Loucy (cell line): ENCODE results near the gene MAD1L1.

ENCODE experiments used
- CTCF ChIP-seq: fragments of 200-600 bp; sonication (generic); conservative IDR thresholded peaks from 2 replicates; pipeline ENCODE4 v1.5.1; 2014; ENCODE audit warnings: mild to moderate bottlenecking, antibody characterized with exemption, low read length
- EZH2phosphoT487 ChIP-seq: fragments of 200-600 bp; IDR thresholded peaks from 2 replicates; pipeline ENCODE4 v1.6.1; 2018; ENCODE audit warnings: antibody characterized with exemption, mild to moderate bottlenecking, moderate library complexity, borderline replicate concordance

DNA sequence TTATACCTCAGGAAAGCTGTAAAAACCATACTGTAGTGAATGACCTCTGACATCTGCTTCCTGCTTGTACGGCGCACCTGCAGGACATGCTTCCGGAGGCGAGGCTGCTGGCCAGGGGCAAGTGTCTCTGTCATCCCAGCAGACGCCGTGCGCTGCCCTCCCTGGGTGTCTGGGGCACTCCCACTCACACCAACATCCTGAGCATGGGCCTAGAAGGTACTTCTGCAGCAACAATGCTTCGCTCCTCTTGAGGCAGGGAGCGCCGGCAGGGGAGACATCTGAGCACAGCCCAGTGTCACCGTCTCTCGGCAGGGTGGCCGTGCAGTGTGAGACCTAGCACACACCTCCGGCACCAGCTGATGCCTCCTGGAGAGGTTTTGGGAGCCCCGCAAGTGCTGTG, 269.2 kb downstream of the MAD1L1 start:
- TF ChIP-seq CTCF (no peak), EZH2phosphoT487 (no peak)
